Activated CD8-positive, alpha-beta T cell treated with anti-CD3 and anti-CD28 coated beads for 36 hours (primary cell): Measurements from ENCODE around the gene USP4. TPM values are rescaled to one million over a fixed set of nuclear protein-coding genes. Genes with fewer than 3 reads are reported as not detected.

Source experiments
- ATAC-seq: fragments of 200-7000 bp; cut with Tn5 transposase; one replicate; pipeline ENCODE4 v1.10.0; 2021; ENCODE audit warnings: mild to moderate bottlenecking, moderate library complexity
- CTCF ChIA-PET: fragments of 350-600 bp; sonication (Branson Sonifier 250); formaldehyde crosslinking; loops from one replicate; lab custom pipeline; 2021; ENCODE audit warnings: antibody characterized with exemption; lab: Charles Lee
- POLR2A ChIA-PET: fragments of 350-600 bp; sonication (Branson Sonifier 250); formaldehyde crosslinking; loops from one replicate; lab custom pipeline; 2021; ENCODE audit warnings: antibody characterized with exemption; lab: Charles Lee
- DNase-seq: peaks from one replicate; pipeline ENCODE4 v3.0.0-alpha.2; 2020
- H3K27ac Mint-ChIP-seq: one replicate; pipeline ENCODE4 v1.8.0; 2021; ENCODE audit warnings: mild to moderate bottlenecking, mixed read lengths
- H3K27me3 Mint-ChIP-seq: one replicate; pipeline ENCODE4 v1.8.0; 2021; ENCODE audit warnings: mixed read lengths
- H3K36me3 Mint-ChIP-seq: one replicate; pipeline ENCODE4 v1.8.0; 2021; ENCODE audit warnings: low read depth, mixed read lengths
- H3K4me1 Mint-ChIP-seq: one replicate; pipeline ENCODE4 v1.8.0; 2021; ENCODE audit warnings: low read depth, mixed read lengths
- H3K4me3 Mint-ChIP-seq: one replicate; pipeline ENCODE4 v1.8.0; 2021; ENCODE audit warnings: mild to moderate bottlenecking, moderate library complexity, mixed read lengths
- H3K9me3 Mint-ChIP-seq: one replicate; pipeline ENCODE4 v1.8.0; 2021; ENCODE audit warnings: mixed read lengths
- CTCF ChIP-seq: fragments of 200-600 bp; IDR thresholded peaks from one replicate; pipeline ENCODE4 v1.8.0; 2022; ENCODE audit warnings: antibody characterized with exemption, mild to moderate bottlenecking
- intact Hi-C: fragments of 100-400 bp; cut with micrococcal nuclease; formaldehyde crosslinking; loops from one replicate; pipeline ENCODE4 v1.10.0; 2022
- total RNA-seq, 2 experiments: library from RNA; stranded (reverse); gene quantifications; one replicate each; pipeline ENCODE4 v1.2.3, GENCODE V29; 2021

USP4 gene
- total RNA-seq, 2 experiments from 2014 or later: 62.4 to 67.8 TPM

- CTCF ChIA-PET: no interaction called here
Measured at GRCh38 chr3:49305608-49306007, 34.2 kb downstream of the USP4 start.

GRCh38 chr3:49302613-49303012 lies 37.2 kb downstream of the USP4 start:
- Mint-ChIP-seq H3K4me3 (no peak overlapping the region), H3K27me3 (no peaks in the 10 kb centered on the region), H3K9me3 (no peaks in the 10 kb centered on the region), H3K4me1 (no peaks in the 10 kb centered on the region), H3K27ac (no peak overlapping the region), H3K36me3 (peaks cover 31% of the 10 kb centered on the region)
- no peak for TF ChIP-seq CTCF
- CTCF ChIA-PET: interaction anchor here (1.8 kb wide), 1 partner anchor 132 kb away, joined by 9 read pairs; the partner anchor contains the start of gene KLHDC8B
- intact Hi-C loops: no loop called here
- POLR2A ChIA-PET: no interaction called here
- DNase-seq (no peak), ATAC-seq (no peak)

More at GRCh38 chr3:49305608-49306007, 34.2 kb downstream of the USP4 start:
- Mint-ChIP-seq H3K27ac (no peak overlapping the region), H3K9me3 (no peaks in the 10 kb centered on the region), H3K4me1 (no peaks in the 10 kb centered on the region), H3K4me3 (no peak overlapping the region), H3K27me3 (no peaks in the 10 kb centered on the region), H3K36me3 (peaks cover 23% of the 10 kb centered on the region)
- intact Hi-C loops: no loop called here
- POLR2A ChIA-PET: interaction anchor here (1.3 kb wide), 1 partner anchor 35 kb away, joined by 4 read pairs; no protein-coding TSS in a partner anchor
- ATAC-seq: no peak
- DNase-seq: no peak
- TF ChIP-seq CTCF: no peak

DNA sequence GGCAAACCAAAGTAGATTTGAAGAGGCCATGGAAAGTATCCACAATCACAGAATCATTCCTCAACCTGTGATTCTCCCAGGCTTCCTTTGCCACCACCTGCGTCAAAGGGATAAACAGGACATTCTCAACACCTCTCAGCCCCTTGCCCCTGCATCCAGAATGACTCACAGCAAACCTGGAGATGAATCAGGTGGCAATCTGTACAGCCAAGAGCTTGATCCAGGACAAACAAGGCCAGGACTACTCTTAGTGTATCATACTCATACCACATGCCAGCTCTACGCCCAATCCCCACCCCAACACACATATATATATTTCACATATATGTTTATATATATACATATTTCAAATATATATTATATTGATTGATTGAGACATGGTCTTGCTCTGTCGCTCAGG lies 39.3 kb downstream of the USP4 start:
- H3K36me3 Mint-ChIP-seq: peaks cover 35% of the 10 kb centered on the region
- no peak overlapping the region for H3K27ac Mint-ChIP-seq
- CTCF ChIA-PET: no interaction called here
- no peaks in the 10 kb centered on the region for H3K27me3 Mint-ChIP-seq
- DNase-seq: no peak
- H3K4me1 Mint-ChIP-seq: no peaks in the 10 kb centered on the region
- no peak overlapping the region for H3K4me3 Mint-ChIP-seq
- no peak for TF ChIP-seq CTCF
- intact Hi-C loops: no loop called here
- ATAC-seq: no peak
- no peaks in the 10 kb centered on the region for H3K9me3 Mint-ChIP-seq
- POLR2A ChIA-PET: no interaction called here

GRCh38 chr3:49298511-49298910 lies 41.3 kb downstream of the USP4 start:
- intact Hi-C loops: no loop called here

More at GRCh38 chr3:49298511-49298910, 41.3 kb downstream of the USP4 start:
- DNase-seq (no peak), ATAC-seq (no peak)
- H3K9me3 Mint-ChIP-seq: no peaks in the 10 kb centered on the region
- ChIA-PET POLR2A (interaction anchor here (1.1 kb wide), 1 partner anchor 41 kb away, joined by 3 read pairs; the partner anchor contains the start of gene USP4), CTCF (interaction anchor here (0.6 kb wide), 1 partner anchor 241 kb away, joined by 3 read pairs; no protein-coding TSS in a partner anchor)
- TF ChIP-seq CTCF: no peak
- H3K36me3 Mint-ChIP-seq: peaks cover 45% of the 10 kb centered on the region
- H3K4me1 Mint-ChIP-seq: no peaks in the 10 kb centered on the region
- no peaks in the 10 kb centered on the region for H3K27me3 Mint-ChIP-seq
- no peak overlapping the region for H3K4me3 Mint-ChIP-seq
- no peak overlapping the region for H3K27ac Mint-ChIP-seq
